Smooth muscle cell (in vitro differentiated cells): Measurements from ENCODE around the gene HBA1. TPM values are rescaled to one million over a fixed set of nuclear protein-coding genes. Genes with fewer than 3 reads are reported as not detected.
"Not testable (repeated sequence)": the region's sequence is repeated elsewhere in the genome, so short reads cannot be mapped to it uniquely, and the experiment has no call there.

ENCODE experiments used
- DNase-seq: peaks from one replicate; lab custom pipeline; 2025; ENCODE audit not compliant: unreplicated experiment; lab: John Stamatoyannopoulos, UW
- H2AFZ ChIP-seq: fragments of 200-600 bp; sonication (generic); 2 replicates; pipeline ENCODE4 v1.6.0; 2016; ENCODE audit warnings: antibody characterized with exemption, low read depth, mild to moderate bottlenecking
- H3F3A ChIP-seq: fragments of 200-600 bp; sonication (generic); 2 replicates; pipeline ENCODE4 v1.6.0; 2017; ENCODE audit warnings: antibody characterized with exemption, low read depth
- H3K27ac ChIP-seq: fragments of 200-600 bp; sonication (generic); 2 replicates; pipeline ENCODE4 v1.5.1; 2016; ENCODE audit warnings: low read depth, mild to moderate bottlenecking
- H3K27me3 ChIP-seq: fragments of 200-600 bp; sonication (generic); 2 replicates; pipeline ENCODE4 v1.6.1; 2016; ENCODE audit warnings: low read depth, mild to moderate bottlenecking
- H3K36me3 ChIP-seq: fragments of 200-600 bp; sonication (generic); 2 replicates; pipeline ENCODE4 v1.5.1; 2016; ENCODE audit warnings: low read depth
- H3K4me1 ChIP-seq: fragments of 200-600 bp; sonication (generic); 2 replicates; pipeline ENCODE4 v1.5.1; 2016; ENCODE audit warnings: low read depth
- H3K4me2 ChIP-seq: fragments of 200-600 bp; sonication (generic); 2 replicates; pipeline ENCODE4 v1.6.0; 2016; ENCODE audit warnings: mild to moderate bottlenecking
- H3K4me3 ChIP-seq: fragments of 200-600 bp; sonication (generic); 2 replicates; pipeline ENCODE4 v1.5.1; 2016; ENCODE audit warnings: mild to moderate bottlenecking
- H3K79me2 ChIP-seq: fragments of 200-600 bp; sonication (generic); 2 replicates; pipeline ENCODE4 v1.6.0; 2016; ENCODE audit warnings: low read depth, mild to moderate bottlenecking
- H3K9ac ChIP-seq: fragments of 200-600 bp; sonication (generic); 2 replicates; pipeline ENCODE4 v1.6.0; 2016; ENCODE audit warnings: low read depth
- H3K9me3 ChIP-seq: fragments of 200-600 bp; sonication (generic); replicated peaks from 2 replicates; pipeline ENCODE4 v1.5.1; 2016; ENCODE audit warnings: low read depth
- H4K20me1 ChIP-seq: fragments of 200-600 bp; sonication (generic); 2 replicates; pipeline ENCODE4 v1.6.0; 2016; ENCODE audit warnings: low read depth
- CTCF ChIP-seq: fragments of 200-600 bp; sonication (generic); IDR thresholded peaks from 2 replicates; pipeline ENCODE4 v1.5.1; 2017; ENCODE audit warnings: borderline replicate concordance, mild to moderate bottlenecking, antibody characterized with exemption; ENCODE audit not compliant: insufficient read depth, poor library complexity, severe bottlenecking
- WGBS: methylation state at CpG from one replicate; pipeline ENCODE4 v1.1.7; 2016; ENCODE audit warnings: low lambda C conversion rate; 5-methylcytosine and 5-hydroxymethylcytosine counted together
- polyA plus RNA-seq: library from polyadenylated mRNA; unstranded; fragments of >200 nt; fragmentation: Nextera tagmentation; extraction: Ambion mirVana; gene quantifications from 2 replicates; pipeline ENCODE4 v1.2.1, GENCODE V29; 2016
- total RNA-seq: library from RNA; depleted of rRNA; stranded (reverse); fragments of >200 nt; gene quantifications from 2 replicates; pipeline ENCODE4 v1.2.3, GENCODE V29; 2014

The HBA1 gene
- total and polyA plus RNA-seq, 2 experiments from 2014 or later = not detected

- WGBS = 68% methylated on average over 9 of the region's 9 CpGs
- Histone ChIP-seq H3K4me1 (no peaks in the 10 kb centered on the region), H4K20me1 (no peaks in the 10 kb centered on the region), H3F3A (no peaks in the 10 kb centered on the region), H2AFZ (no peak overlapping the region), H3K4me2 (no peak overlapping the region), H3K9ac (no peak overlapping the region), H3K36me3 (no peaks in the 10 kb centered on the region), H3K9me3 (no peaks in the 10 kb centered on the region), H3K27me3 (no peaks in the 10 kb centered on the region), H3K27ac (no peak overlapping the region), H3K79me2 (no peaks in the 10 kb centered on the region), H3K4me3 (no peak overlapping the region)
- TF ChIP-seq CTCF = no peak
- DNase-seq = no peak
These were observed 27.3 kb upstream of the HBA1 start for GRCh38 chr16:149024-149660.

GRCh38 chr16:152141-153128 is 24.0 kb upstream of the HBA1 start, which contains the start of gene HBZ:
TSS of gene HBZ (plus strand) at chr16:152644. CDS start at chr16:152910, 266 bp downstream.
- no peaks in the 10 kb centered on the region for H3K79me2 ChIP-seq
- no peaks in the 10 kb centered on the region for H3F3A ChIP-seq
- H3K9me3 ChIP-seq = no peaks in the 10 kb centered on the region
- H2AFZ ChIP-seq = no peak within 1 kb of the TSS
- peaks cover 27% of the 10 kb centered on the region for H3K27me3 ChIP-seq
- DNase-seq = no peak
- no peak within 1 kb of the TSS for H3K4me2 ChIP-seq
- 94% methylated on average over 16 of the region's 17 CpGs for WGBS
- no peaks in the 10 kb centered on the region for H3K36me3 ChIP-seq
- TF ChIP-seq CTCF = no peak
- H3K4me1 ChIP-seq = peaks cover 8% of the 10 kb centered on the region
- no peak within 1 kb of the TSS for H3K27ac ChIP-seq
- no peak within 1 kb of the TSS for H3K9ac ChIP-seq
- H4K20me1 ChIP-seq = no peaks in the 10 kb centered on the region
- no peak within 1 kb of the TSS for H3K4me3 ChIP-seq

GRCh38 chr16:153129-153521 is 23.4 kb upstream of the HBA1 start:
- not testable (repeated sequence) for H2AFZ ChIP-seq, H4K20me1 ChIP-seq, H3K9me3 ChIP-seq, H3K4me1 ChIP-seq, H3K4me3 ChIP-seq, H3K9ac ChIP-seq, H3K36me3 ChIP-seq, H3K27ac ChIP-seq, DNase-seq, H3K4me2 ChIP-seq, H3K79me2 ChIP-seq, H3F3A ChIP-seq
- peaks cover 33% of the 10 kb centered on the region for H3K27me3 ChIP-seq
- WGBS = 87% methylated on average over 4 of the region's 6 CpGs

- not testable (repeated sequence) for DNase-seq, H3K4me1 ChIP-seq
- WGBS = no CpG with 5 or more reads among the region's 74 CpGs
These were observed 22.8 kb upstream of the HBA1 start for GRCh38 chr16:153550-154216.

More at GRCh38 chr16:153550-154216, 22.8 kb upstream of the HBA1 start:
- H3K4me3 ChIP-seq, H4K20me1 ChIP-seq, H3K36me3 ChIP-seq, H3K9ac ChIP-seq, H3F3A ChIP-seq, H3K9me3 ChIP-seq, H3K27ac ChIP-seq, H3K79me2 ChIP-seq, H2AFZ ChIP-seq, H3K4me2 ChIP-seq: not testable (repeated sequence)
- H3K27me3 ChIP-seq = peaks cover 38% of the 10 kb centered on the region
